Subcutaneous adipose tissue (tissue), 4 donors: ENCODE data around the gene PLEKHG3. TPM values are rescaled to one million over a fixed set of nuclear protein-coding genes. Genes with fewer than 3 reads are reported as not detected.

Source experiments
- CTCF ChIP-seq: fragments of 450-650 bp; IDR thresholded peaks from one replicate; pipeline ENCODE4 v1.5.1; 2016; ENCODE audit warnings: low read depth, mild to moderate bottlenecking, control low read depth, antibody characterized with exemption, moderate library complexity
- total RNA-seq, 4 donors: library from RNA; depleted of rRNA; stranded (reverse); fragments of >200 nt; gene quantifications; one replicate each; pipeline ENCODE4 v1.1.0, GENCODE V29; 2016

The PLEKHG3 gene
- total RNA-seq, 4 donors from 2014 or later, result 12.4 to 66.9 (median 19.8) TPM

GRCh38 chr14:64795211-64795610, 91.0 kb downstream of the PLEKHG3 start:
- TF ChIP-seq CTCF, result no peak

GRCh38 chr14:64795921-64796320, 91.7 kb downstream of the PLEKHG3 start:
- TF ChIP-seq CTCF, result no peak

- TF ChIP-seq CTCF, result no peak
Observed at GRCh38 chr14:64796369-64796768, 92.1 kb downstream of the PLEKHG3 start.

GRCh38 chr14:64799555-64799954, 95.3 kb downstream of the PLEKHG3 start:
- TF ChIP-seq CTCF, result no peak

Other genes starting within 250 kb of the PLEKHG3 start
- 1 to 10 TPM in 1 of 4 donors, under 1 TPM in 3; 0.33 to 1.4 (median 0.50) TPM for gene AKAP5, start 238.9 kb upstream of the PLEKHG3 start, total RNA-seq
- gene ZBTB25, start 200.6 kb upstream of the PLEKHG3 start, total RNA-seq, result 10 to 100 TPM; 11.2 to 13.3 (median 11.9) TPM
- 10 to 100 TPM; 46.3 to 64.8 (median 62.4) TPM for gene ZBTB1, start 199.7 kb upstream of the PLEKHG3 start, total RNA-seq
- 1 to 10 TPM; 6.2 to 8.8 (median 6.9) TPM for gene HSPA2, start 163.7 kb upstream of the PLEKHG3 start, total RNA-seq
- 1 to 10 TPM; 2.3 to 5.7 (median 3.9) TPM for gene PPP1R36, start 154.5 kb upstream of the PLEKHG3 start, total RNA-seq
- 1 to 10 TPM in 2 of 4 donors, under 1 TPM in 2; 0.17 to 7.5 (median 1.1) TPM for gene SPTB, start 175.5 kb downstream of the PLEKHG3 start, total RNA-seq
- 100 to 1,000 TPM in 2 of 4 donors, 10 to 100 TPM in 2; 75.7 to 120 (median 97.1) TPM for gene CHURC1, start 210.0 kb downstream of the PLEKHG3 start, total RNA-seq
- gene GPX2, start 238.3 kb downstream of the PLEKHG3 start, total RNA-seq, result not detected